GM12875 (cell line): ENCODE measurements around the gene GALNT12.

Experiments used
- H3K4me3 ChIP-seq: one replicate; pipeline ENCODE4 v1.5.1; 2011; ENCODE audit warnings: low read depth, low read length, control low read depth
- CTCF ChIP-seq: IDR thresholded peaks from 2 replicates; pipeline ENCODE4 v1.5.1; 2011; ENCODE audit warnings: low read depth, mild to moderate bottlenecking, control low read depth, inconsistent platforms, low read length, moderate library complexity, borderline replicate concordance; ENCODE audit not compliant: insufficient read depth

Gene GALNT12

DNA sequence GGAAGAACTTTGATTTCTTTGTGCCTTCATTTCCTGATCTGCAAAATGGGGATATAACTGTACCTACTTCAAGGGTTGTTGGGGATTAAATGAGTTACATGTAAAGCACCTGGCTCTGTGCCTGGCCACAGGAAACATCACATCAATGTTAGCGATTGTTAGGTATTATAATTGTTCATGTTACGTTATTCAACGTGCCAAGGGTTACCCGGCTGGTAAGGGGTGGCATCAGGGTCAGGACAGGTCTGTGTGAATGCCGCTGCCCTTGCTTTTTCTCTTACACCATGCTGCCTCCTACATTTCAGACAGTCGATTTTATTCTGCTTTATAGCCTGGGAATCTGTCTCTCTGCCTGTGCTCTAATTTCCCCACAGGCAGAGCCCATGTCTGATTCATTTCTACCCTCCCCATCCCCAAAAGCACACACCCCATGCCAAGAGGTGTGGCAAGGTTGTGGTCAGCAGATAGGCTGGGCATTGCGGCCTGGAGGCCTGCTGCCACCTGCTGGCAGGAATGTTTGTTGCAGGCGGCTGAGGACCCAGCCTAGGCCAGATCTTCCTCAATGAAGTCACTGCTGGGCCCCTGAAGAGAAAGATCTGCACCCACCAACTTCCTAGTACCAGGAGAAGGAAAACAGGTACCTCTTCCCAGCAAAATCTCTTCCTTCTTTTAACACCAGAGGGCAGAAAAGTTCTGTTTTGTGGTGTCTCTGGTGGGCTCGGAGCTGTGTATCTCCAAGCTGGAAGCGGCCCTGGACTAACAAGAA is 16.4 kb upstream of the GALNT12 start:
- peak; percentile 88 for TF ChIP-seq CTCF
- no peak overlapping the region for H3K4me3 ChIP-seq

GRCh38 chr9:98791608-98792490 is 15.6 kb upstream of the GALNT12 start:
- TF ChIP-seq CTCF: no peak
- no peak overlapping the region for H3K4me3 ChIP-seq

GRCh38 chr9:98793031-98793430 is 14.4 kb upstream of the GALNT12 start:
- no peak overlapping the region for H3K4me3 ChIP-seq
- TF ChIP-seq CTCF: no peak

GRCh38 chr9:98794802-98795201 is 12.7 kb upstream of the GALNT12 start:
- TF ChIP-seq CTCF: no peak

GRCh38 chr9:98795295-98795955 is 12.0 kb upstream of the GALNT12 start:
- H3K4me3 ChIP-seq: no peak overlapping the region
- no peak for TF ChIP-seq CTCF

More at GRCh38 chr9:98794802-98795201, 12.7 kb upstream of the GALNT12 start:
- H3K4me3 ChIP-seq: no peak overlapping the region

DNA sequence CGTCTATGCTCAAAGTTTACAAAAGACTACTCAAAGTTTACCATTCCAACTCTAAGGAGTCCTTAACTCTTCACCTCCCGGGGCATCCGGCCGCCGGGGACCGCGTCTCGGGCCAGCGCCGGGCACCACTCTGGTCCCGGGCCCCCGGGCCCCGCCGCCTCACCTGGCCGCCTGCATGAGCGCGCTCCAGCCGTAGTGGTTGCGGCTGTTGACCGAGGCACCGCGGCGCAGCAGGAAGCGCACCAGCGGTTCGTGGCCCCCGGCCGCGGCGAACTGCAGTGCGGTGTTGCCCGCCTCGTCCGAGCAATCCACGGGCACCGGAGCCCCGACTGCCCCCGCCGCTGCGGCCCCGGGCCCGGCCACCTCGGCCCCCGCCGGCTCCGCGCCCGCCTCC is 11.5 kb upstream of the GALNT12 start:
- no peak overlapping the region for H3K4me3 ChIP-seq
- TF ChIP-seq CTCF: no peak
